Measurements from ENCODE around the gene VWA8.

- no peak for TF ChIP-seq CTCF (conservative IDR thresholded peaks at IDR 0.05)
- no peak for TF ChIP-seq ZFX (IDR thresholded peaks at IDR 0.05)
These were observed 25.4 kb downstream of the VWA8 start for GRCh38 chr13:41935501-41935900.

Data from C4-2B (cell line).